GM10248 (cell line): ENCODE measurements around the gene STK25.

Experiments used
- CTCF ChIA-PET: fragments of 300-600 bp; sonication (Branson Sonifier 250); formaldehyde crosslinking; extraction: SDS; loops from one replicate; lab custom pipeline; 2021; ENCODE audit warnings: antibody characterized with exemption; lab: Yijun Ruan, JAX
- POLR2A ChIA-PET: fragments of 350-650 bp; sonication (Branson Sonifier 250); formaldehyde crosslinking; extraction: SDS; loops from one replicate; lab custom pipeline; 2020; ENCODE audit warnings: antibody characterized with exemption; lab: Yijun Ruan, JAX
- DNase-seq: peaks from one replicate; pipeline ENCODE4 v3.0.0; 2012; ENCODE audit errors: extremely low spot score
- TF ChIP-seq, protein P1 (sequence below): IDR thresholded peaks from 2 replicates; pipeline ENCODE4 v1.5.1; 2012; ENCODE audit warnings: mild to moderate bottlenecking, low read depth; ENCODE audit errors: extremely low read depth, missing control alignments, control extremely low read depth

Gene STK25

DNA sequence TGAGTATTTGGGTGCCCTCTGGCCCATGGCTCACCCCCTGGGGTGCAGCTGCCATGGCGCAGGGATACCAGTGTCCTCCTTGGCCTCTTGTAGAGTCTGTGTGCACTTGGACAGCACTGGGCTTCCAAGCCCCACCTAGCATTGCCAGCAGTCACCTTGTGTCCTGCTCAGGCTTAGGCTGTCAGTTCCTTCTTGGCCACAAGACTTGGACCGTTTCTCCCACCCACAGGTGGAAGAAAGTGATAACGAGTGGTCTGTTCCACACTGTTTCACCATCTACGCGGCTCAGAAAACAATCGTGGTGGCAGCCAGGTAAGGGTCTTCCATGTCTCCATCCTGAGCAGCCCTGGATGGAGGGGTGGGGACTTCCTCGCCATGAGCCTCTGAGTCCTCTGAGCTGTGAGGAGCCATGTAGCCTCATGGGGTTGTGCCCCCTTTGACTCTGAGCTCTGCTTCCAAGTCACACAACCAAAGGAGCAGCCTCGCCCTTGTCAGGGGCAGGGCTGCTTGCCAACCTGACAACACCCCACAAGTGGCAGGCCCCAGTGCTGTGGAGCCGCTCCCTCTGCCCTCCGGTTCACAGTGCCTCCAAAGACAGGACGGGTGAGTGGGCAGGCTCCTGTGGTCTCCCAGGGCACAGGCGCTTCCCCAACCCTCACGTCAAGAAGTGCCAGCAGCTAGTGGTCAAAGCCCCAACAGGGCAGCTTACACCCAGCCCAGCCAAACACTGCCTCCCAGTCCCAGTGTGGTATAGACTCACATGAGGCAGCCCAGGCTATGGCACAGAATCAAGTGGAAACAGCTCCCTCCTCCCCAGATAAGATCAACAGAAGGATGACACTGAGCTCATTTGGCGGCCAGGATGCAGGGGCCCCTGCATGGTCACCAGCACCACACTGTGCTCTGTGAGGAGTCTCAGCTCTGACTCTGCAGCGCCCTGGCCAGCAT, 18.4 kb downstream of the STK25 start:
- ChIA-PET CTCF (no interaction called here), POLR2A (no interaction called here)
- DNase-seq: no peak
- TF ChIP-seq, protein P1, sequence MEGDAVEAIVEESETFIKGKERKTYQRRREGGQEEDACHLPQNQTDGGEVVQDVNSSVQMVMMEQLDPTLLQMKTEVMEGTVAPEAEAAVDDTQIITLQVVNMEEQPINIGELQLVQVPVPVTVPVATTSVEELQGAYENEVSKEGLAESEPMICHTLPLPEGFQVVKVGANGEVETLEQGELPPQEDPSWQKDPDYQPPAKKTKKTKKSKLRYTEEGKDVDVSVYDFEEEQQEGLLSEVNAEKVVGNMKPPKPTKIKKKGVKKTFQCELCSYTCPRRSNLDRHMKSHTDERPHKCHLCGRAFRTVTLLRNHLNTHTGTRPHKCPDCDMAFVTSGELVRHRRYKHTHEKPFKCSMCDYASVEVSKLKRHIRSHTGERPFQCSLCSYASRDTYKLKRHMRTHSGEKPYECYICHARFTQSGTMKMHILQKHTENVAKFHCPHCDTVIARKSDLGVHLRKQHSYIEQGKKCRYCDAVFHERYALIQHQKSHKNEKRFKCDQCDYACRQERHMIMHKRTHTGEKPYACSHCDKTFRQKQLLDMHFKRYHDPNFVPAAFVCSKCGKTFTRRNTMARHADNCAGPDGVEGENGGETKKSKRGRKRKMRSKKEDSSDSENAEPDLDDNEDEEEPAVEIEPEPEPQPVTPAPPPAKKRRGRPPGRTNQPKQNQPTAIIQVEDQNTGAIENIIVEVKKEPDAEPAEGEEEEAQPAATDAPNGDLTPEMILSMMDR: no peak

DNA sequence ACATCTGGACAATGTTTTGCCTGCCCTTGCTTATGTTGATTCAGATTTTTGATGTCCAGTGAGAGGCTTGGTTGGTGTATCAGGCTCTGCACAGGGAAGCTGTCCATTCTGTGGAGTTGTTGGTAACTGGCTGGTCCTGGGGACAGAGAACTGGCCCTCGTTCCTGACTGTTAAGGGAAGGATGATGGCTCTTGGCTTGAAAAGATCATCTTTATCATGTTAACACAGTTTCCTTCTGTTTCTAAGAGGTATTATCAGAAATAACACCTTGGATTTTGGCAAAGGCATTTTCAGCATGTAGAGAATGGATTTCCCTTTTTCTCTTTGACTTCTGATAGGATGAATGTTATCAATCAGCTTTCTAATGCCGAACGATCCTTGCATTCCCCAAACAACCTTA, 19.3 kb downstream of the STK25 start:
- CTCF ChIA-PET: no interaction called here

DNA sequence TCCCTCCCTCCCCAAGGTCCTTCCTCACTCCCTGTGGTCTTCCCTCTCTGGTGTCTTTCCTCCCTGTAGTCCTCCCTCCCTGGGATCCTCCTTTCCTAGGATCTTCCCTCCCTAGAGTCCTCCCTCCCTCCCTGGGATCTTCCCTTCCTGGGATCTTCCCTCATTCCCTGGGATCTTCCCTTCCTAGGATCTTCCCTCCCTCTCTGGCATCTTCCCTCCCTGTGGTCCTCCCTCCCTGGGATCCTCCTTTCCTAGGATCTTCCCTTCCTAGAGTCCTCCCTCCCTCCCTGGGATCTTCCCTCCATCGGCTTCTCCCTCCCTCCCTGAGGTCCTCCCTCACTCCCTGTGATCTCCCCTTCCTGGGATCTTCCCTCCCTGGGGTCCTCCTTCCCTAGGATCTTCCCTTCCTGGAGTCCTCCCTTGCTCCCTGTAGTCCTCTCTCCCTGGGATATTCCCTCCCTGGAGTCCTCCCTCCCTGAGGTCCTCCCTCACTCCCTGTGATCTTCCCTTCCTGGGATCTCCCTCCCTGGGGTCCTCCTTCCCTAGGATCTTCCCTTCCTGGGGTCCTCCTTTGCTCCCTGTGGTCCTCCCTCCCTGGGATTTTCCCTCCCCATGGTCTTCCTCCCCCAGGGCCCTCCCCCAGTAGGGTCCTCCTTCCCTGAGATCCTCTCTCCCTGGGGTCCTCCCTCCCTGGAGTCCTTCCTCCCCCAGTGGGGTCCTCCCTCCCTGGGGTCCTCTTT, 23.0 kb downstream of the STK25 start:
- DNase-seq: no peak
- POLR2A ChIA-PET: no interaction called here
- CTCF ChIA-PET: no interaction called here
- TF ChIP-seq, protein P1: no peak

More for the DNA sequence above, 19.3 kb downstream of the STK25 start:
- DNase-seq: no peak
- TF ChIP-seq, protein P1: no peak
- POLR2A ChIA-PET: no interaction called here

DNA sequence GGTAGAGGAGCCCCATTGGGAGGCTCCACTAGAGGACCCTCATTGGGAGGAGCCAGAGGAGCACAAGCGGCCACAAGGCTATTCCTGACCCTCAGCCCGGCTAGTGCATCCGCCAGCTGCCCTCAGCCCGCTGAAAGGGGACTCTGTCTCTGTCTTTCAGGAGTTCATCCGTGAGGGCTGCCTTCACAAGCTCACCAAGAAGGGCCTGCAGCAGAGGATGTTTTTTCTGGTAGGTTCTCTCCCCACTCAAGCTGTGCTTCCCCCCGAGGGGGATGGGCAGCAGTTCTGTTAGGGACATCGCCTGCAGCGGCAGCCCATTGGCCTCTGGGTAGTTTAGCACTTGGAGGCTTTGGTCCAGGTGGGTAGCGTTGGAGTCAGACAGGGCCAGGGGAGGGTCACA, 25.1 kb downstream of the STK25 start:
- DNase-seq: no peak
- TF ChIP-seq, protein P1: no peak
- ChIA-PET CTCF (no interaction called here), POLR2A (no interaction called here)

DNA sequence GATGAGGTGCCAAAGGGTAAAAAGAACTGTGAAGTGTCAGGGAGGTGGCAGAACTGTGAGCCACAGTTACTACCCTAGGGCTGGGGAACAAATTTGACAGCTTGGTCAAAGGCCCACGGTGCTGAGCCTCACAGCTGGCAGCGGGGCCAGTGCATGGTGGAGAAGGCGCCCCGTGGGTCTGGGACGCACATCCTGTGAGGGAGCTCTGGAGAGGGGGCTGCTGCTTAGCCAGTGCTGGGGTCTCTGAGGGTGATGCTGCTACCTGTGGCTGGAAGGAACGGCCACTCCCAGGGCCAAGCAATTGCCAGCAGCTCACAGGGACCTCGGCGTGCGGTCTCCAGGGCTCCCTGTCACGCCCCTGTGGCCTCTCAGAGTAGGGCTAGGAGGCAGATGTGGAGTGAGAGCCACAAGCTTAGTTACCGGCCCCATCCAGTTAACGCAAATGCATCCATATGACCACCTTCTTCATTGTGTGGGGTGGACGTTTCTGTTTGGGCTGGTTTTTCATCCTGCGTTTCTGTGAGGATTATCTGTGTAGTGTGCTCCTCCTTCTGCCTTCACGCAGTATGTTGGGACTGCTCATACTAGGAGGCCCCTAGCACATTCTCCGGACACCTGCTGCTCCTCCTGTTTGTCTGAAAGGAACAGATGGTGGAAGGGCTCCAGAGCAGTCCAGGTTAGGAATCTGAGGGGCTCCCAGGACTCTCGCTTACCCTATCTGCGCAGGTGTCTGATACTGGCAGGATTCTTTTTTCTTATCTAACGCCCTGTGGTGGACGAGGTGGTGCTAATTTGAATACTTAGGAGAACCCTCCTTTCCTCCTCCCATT, 26.0 kb downstream of the STK25 start:
- TF ChIP-seq, protein P1: no peak
- DNase-seq: no peak
- ChIA-PET CTCF (interaction anchor here (1.3 kb wide), 1 partner anchor 25 kb away, joined by 3 read pairs; no protein-coding TSS in a partner anchor), POLR2A (no interaction called here)

DNA sequence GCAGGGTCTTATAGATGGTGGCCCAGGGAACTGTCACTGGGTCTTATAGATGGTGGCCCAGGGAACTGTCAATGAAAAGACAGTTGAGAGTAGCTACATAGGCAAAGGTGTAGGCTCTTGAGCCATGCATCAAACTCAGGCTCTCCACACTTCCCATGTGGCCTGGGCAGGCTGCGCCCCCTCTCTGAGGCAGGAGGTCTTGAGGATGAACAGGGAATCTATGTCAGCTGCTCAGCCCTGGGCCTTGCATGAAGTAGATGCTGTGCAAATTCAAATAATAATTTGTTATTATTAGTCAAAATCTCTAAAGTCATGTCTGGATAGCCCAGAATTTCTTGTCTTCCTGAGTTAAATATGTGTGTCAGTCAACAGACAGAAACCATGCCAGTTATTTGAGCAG, 26.7 kb downstream of the STK25 start:
- no peak for DNase-seq
- TF ChIP-seq, protein P1: no peak
- POLR2A ChIA-PET: no interaction called here
- CTCF ChIA-PET: interaction anchor here (1.3 kb wide), 1 partner anchor 26 kb away, joined by 3 read pairs; no protein-coding TSS in a partner anchor
